Daoy (cell line): ENCODE data around the gene ASTN2. TPM values are rescaled to one million over a fixed set of nuclear protein-coding genes. Genes with fewer than 3 reads are reported as not detected.

Experiments used
- DNase-seq: peaks from one replicate; pipeline ENCODE4 v3.0.0-alpha.2; 2015; ENCODE audit warnings: low read depth
- total RNA-seq: library from RNA; depleted of rRNA; stranded (reverse); fragments of >200 nt; shearing (Covaris generic); gene quantifications from 2 replicates; pipeline ENCODE4 v1.2.3, GENCODE V29; 2014

The ASTN2 gene
- total RNA-seq, 1 experiment from 2014 or later: 5.7 TPM

- no peak for DNase-seq
Observed at GRCh38 chr9:117018966-117019617, 395.8 kb downstream of the ASTN2 start.

DNA sequence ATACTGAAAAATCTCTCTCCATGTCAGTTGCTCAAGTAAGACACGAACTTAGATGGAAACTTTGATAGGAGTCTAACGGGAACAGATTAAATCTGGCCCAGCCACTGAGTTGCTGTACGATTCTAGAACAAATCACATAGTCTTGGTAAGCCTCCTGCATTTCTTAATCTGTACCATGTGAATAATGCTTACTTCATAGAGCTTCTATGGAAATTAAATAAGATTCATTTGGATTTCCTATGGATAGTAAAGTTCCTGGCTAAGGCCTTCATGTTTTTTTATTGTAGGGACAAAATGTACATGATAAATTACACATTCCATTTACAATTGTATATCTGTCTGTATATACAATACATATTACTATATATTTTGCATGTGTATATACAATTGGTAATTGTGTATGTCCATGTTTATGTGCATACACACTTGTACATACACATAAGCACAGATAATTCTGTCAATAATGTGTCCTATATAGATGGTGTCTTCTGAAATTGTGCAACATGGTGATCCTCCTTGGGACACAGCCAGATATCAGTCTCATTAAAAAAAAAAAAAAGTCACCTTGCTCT lies 397.4 kb downstream of the ASTN2 start:
- DNase-seq: no peak

GRCh38 chr9:117014061-117014460 lies 400.8 kb downstream of the ASTN2 start:
- DNase-seq: no peak

GRCh38 chr9:117013440-117013995 lies 401.3 kb downstream of the ASTN2 start:
- DNase-seq: no peak

- DNase-seq: no peak
Observed at GRCh38 chr9:117010061-117010460, 404.8 kb downstream of the ASTN2 start.

DNA sequence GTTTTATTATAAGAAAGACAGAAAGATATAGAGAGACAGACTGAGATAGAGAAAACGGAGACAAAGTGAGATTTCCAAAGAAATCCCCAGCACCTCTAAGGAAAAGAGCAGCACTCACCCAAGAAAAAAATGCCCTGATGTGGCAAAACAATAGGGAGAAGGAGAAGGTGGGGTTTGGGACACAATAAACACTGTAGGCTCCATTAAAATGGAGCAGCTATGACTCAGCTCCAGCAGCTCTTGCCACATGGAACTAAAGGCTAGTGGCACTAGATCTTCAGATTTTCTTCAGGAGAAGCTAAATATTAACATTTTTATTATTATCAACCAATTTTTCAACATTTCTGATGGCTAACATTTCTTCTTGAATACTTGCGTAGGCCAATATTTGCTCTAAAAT lies 406.0 kb downstream of the ASTN2 start:
- no peak for DNase-seq

DNA sequence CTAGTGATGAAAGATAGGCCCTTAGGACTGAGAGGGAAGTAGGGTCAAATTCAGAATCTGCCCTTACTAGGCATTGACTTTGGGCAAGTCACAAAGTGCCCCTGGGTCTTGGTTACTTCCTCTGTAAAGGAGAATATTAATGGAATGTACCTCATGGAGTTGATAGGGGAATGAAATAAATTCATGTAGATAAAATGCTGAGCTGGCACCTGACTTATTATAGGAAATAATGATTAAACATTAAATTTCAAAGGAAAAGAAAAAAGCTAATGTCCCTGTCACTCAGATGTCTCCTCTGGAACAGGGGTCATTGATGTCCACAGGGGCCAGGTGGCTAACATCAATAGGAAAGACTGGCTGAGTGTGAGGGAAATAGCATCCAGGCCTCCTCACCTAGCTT lies 406.4 kb downstream of the ASTN2 start:
- DNase-seq: no peak

GRCh38 chr9:117002686-117003085 lies 412.2 kb downstream of the ASTN2 start:
- no peak for DNase-seq

DNA sequence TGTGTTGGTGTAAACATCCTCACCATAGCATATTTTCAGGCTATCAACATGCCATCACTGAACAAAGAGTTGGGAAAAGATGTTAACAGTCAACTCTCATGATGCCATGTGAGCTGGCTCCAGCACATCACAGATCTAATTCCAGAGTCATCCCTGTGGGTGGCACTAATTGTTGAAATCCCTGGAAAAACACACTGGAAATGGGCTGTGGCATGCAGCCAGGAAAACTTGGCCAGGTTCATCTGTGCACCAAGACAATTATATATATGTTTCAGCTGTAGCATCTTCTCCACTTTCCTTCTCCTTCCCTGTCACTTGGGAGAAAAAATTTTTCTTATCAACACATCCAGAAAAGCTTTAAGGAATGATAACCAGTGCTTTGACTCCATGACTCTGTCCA lies 414.0 kb downstream of the ASTN2 start:
- no peak for DNase-seq

GRCh38 chr9:117000196-117000723 lies 414.6 kb downstream of the ASTN2 start:
- DNase-seq: no peak

DNA sequence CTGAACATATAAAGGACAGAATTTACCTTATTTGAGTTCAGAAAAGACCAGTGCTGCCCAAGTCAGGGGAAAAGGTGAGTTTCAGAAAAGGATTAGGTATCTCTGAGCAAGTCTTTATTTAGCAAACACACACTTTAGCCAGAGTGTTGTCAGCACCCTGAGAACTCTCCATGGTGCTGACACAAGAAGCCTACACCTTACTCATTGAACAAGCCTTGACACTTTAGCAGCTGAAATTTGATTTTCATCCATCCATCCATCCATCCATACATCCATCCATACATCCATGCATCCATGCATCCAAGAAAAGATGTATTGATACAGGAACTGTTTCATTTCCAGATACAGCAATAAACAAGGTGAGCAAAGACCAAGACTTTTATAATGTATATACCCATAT lies 416.6 kb downstream of the ASTN2 start:
- no peak for DNase-seq

- DNase-seq: no peak
Observed at GRCh38 chr9:116992865-116993264, 422.0 kb downstream of the ASTN2 start.

GRCh38 chr9:116991051-116991450 lies 423.8 kb downstream of the ASTN2 start:
- DNase-seq: no peak

GRCh38 chr9:116990592-116990991 lies 424.3 kb downstream of the ASTN2 start:
- no peak for DNase-seq

- no peak for DNase-seq
Observed at GRCh38 chr9:116987721-116988485, 427.0 kb downstream of the ASTN2 start.

DNA sequence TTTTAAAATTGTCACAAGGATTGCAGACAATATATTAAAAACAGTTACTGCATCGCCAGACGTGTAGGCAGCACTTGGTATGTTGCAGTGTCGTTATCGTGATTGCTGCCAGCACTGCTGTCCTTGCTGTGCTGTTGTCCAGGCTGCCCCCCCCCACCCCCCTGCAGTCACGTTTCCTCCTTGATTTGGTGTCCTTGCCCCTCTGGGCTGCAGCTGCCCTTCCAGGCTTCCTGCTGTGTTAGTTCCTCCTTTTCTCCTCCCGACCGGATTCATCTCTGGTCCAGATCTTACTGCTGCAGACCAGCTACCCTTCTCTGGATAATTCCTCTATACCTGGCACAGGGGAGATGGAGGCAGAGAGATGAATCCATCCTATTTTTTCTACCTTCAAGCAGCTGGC lies 428.8 kb downstream of the ASTN2 start:
- DNase-seq: no peak

DNA sequence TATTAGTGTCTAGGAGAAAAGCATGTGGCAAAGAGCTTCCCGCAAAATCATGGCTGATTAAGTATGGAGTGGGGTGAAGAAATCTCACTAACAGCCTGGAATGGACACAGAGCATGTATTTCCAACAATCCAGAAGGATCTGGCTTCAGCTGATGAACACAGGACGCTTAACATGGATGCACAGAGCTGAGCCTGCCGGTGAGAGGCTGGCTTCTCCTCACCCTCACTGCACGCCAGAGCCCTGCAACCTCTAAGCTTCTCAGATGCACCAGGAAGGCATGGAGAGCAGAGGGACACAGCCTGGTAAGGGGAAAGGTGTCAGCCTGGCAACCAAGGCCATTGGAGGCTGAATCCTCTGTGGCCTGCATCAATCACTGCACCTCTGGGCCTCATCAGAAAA lies 429.3 kb downstream of the ASTN2 start:
- no peak for DNase-seq

DNA sequence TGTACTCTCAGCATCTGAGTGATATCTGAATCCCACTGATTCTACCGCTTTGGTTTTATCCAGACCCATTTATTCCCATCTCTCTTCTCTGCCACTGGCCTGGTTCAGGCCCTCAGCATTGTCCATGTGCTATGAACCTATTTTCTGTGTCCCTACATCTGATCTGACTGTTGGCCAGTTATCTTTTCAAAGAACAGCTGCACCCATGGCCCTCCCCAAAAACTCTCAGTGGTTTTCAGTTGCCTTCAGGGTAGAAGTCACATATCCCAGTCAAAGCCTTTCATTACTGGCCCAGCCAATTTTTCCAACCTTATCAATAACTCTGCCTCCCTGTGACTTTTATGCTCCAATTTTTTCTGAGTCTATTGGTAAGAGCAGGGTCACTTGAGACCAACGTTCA lies 430.7 kb downstream of the ASTN2 start:
- DNase-seq: no peak

GRCh38 chr9:116980582-116981120 lies 434.2 kb downstream of the ASTN2 start:
- DNase-seq: no peak

GRCh38 chr9:116979456-116979855 lies 435.4 kb downstream of the ASTN2 start:
- DNase-seq: peak; percentile 23

- DNase-seq: peak; percentile 15
Observed at GRCh38 chr9:116978155-116978554, 436.7 kb downstream of the ASTN2 start.

DNA sequence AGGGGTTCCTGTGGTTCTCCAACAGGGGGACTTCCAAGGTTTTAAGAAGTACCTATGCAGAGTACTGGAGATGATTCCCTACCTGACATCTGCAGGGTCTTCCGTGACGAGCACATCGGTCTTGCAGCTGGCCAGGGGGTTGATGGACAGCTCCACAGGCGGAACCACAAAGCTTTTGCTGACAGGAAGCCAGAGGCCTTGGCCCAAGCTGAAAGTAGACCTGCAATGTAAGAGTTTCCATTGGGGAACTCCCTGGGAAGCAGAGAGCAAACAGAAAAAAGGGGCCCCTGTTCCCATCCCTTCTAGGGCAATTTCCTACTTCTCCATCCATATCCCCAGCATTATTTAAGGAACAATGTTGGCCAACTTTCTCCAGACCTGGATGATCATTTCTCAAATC lies 439.7 kb downstream of the ASTN2 start:
- no peak for DNase-seq
